GM18907 (cell line): ENCODE data around the gene ZBTB20.
"Not testable (repeated sequence)": the region's sequence is repeated elsewhere in the genome, so short reads cannot be mapped to it uniquely, and the experiment has no call there.

Experiments used
- ATAC-seq: cut with Tn5 transposase; IDR thresholded peaks from one replicate; pipeline ENCODE4 v1.9.1; 2021; ENCODE audit warnings: mild to moderate bottlenecking, moderate library complexity; ENCODE audit not compliant: unreplicated experiment

Gene ZBTB20

GRCh38 chr3:114691871-114692270 lies 455.2 kb downstream of the ZBTB20 start:
- ATAC-seq = no peak

DNA sequence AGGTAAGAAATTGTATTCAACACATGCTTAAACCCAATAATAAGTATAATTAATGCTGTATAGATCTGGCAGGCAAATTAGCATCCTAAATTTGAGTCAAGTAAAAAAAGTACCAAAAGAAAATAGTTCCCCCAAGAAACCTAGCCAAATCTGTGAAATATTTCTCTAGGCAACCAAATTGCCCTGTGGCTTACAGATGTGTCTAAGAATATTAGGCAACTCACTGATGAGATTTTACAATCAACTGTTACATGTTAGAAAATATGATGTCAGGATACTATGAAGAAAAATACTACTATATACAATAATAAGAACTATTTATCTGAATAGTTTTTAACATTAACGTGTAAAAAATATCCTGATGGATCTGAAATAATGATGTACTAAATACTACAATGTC lies 456.2 kb downstream of the ZBTB20 start:
- no peak for ATAC-seq

DNA sequence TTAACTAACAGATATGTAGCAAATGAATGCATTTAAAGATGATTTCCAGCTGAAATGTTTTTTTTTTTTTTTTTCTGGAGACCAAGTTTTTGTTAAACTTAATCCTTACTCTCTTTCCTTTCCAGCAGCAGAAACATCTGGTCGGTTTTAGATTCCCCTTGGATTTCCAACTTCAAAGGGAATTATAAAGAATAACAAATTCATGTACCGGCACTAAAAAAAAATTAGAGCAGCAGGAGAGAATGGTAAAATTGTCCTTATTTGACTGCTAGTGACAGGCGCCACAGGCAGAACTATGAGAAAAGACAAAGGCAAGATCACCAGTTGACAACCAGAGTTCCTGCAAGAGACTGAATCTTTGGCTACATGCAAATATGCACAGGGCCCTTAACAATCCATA lies 459.9 kb downstream of the ZBTB20 start:
- no peak for ATAC-seq

DNA sequence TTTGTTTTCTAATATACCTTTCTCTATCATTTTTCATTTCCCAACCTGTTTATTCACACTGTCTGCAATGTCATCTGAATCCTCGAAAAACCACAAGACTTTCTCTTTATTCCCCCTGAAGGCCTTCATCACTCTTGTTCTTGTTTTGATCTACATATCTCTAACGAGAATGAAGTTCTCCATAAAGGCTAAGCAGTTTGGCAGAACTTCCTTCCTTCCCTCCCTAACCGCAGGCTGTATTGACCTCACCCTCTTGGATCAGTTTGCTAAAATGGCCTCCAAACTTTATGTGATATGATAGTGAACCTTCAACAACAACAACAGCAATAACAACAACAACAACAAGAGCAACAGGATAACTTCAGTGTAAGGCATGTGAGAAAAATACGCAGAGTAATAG lies 460.5 kb downstream of the ZBTB20 start:
- ATAC-seq = no peak

- no peak for ATAC-seq
Observed at GRCh38 chr3:114685161-114685560, 461.9 kb downstream of the ZBTB20 start.

DNA sequence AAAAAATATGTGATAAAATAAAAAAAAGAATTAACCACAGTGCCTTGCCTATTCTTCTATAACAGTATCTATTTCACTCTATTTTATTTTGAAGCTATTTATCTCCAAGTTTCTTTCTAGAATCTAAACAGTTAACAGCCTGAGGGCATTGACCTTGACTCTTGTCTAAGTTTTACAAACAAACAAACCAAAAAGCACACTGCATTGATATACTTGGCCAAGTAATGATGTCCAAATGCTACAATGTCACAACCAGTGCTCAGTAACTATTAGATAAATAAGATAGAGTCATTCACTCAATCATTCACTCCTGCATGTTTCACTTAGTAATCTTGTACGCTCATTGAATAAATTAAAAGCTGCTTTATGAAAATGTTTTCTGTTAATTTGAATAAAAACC lies 466.8 kb downstream of the ZBTB20 start:
- ATAC-seq = no peak

- ATAC-seq = not testable (repeated sequence)
Observed at GRCh38 chr3:114679773-114680172, 467.3 kb downstream of the ZBTB20 start.

- ATAC-seq = no peak
Observed at GRCh38 chr3:114675104-114675503, 472.0 kb downstream of the ZBTB20 start.

DNA sequence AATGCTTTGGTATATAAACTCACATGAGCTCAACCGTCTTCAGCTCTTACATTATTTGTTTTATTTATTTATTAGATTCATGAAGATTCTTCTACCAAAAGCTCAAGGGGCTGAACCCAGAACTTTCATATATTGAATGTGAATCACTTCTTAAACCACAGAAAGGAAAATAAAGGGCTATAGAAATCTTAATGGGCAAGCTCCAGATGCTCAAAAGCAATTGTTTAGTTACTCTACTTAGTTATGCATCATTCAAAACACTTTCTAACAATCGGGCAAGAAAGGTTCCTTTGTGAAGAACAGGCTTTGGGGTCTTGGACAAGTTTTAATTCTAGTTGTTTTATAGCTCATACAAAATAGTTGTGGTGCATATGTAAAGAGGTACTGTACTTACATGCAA lies 473.1 kb downstream of the ZBTB20 start:
- no peak for ATAC-seq

GRCh38 chr3:114673481-114673880 lies 473.6 kb downstream of the ZBTB20 start:
- no peak for ATAC-seq

GRCh38 chr3:114672692-114673447 lies 474.2 kb downstream of the ZBTB20 start:
- no peak for ATAC-seq

- no peak for ATAC-seq
Observed at GRCh38 chr3:114671741-114672510, 475.2 kb downstream of the ZBTB20 start.

- no peak for ATAC-seq
Observed at GRCh38 chr3:114669614-114670013, 477.5 kb downstream of the ZBTB20 start.

DNA sequence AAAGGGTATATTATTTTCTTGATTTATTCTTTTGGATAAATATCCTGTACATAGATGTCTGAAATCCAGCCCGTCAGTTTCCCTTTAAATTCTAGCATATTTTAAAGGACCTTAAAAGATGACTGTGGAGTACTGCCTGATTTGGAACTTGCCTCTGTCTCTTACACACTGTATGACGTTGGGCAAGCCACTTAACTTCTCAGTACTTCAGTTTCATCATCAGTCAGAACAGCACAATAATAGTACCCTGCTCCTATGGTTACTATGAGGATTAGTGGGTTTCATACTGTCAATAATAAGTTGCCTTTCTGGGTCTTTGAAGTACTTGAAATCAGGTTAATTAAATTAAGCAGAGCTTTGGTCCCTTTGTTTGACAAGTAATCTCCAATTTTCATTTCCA lies 479.0 kb downstream of the ZBTB20 start:
- no peak for ATAC-seq

DNA sequence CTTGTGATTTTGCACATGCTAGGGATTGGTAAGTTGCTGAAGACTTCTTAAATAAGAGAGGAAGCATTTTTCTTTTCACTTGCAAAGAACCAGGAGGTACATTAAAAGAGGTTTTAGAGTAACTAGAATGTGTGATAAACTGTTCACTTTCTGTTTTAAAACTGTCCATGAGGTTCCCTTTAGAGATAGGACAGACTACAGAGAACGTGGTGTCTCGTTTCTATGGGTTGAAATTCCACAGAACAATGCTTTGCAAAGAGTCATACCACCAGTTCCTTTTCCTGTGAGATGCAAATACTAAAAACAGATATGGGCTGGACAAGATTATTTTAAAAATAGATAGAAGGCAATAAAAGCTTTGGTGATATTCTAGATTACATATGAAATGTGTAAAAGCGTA lies 480.5 kb downstream of the ZBTB20 start:
- no peak for ATAC-seq

GRCh38 chr3:114664006-114664405 lies 483.1 kb downstream of the ZBTB20 start:
- no peak for ATAC-seq

DNA sequence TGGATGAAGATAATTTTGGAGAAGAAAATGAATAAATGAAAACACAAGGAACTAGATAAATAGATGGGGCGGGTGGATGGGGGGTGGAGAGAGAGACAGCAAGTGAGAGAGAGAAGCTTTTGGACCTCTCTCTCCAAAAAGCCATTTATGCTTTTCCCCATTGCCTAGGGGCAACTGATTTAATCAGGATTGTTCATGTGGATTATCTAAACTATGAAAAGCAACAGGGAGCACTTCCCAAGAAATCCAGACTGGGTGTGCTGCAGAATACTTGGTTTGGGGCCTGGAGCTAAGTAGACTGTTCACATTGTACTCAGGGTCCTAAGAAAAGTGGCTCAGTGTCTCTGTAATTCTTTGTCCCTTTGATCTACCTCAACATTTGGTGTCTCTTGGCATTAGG lies 486.3 kb downstream of the ZBTB20 start:
- no peak for ATAC-seq

DNA sequence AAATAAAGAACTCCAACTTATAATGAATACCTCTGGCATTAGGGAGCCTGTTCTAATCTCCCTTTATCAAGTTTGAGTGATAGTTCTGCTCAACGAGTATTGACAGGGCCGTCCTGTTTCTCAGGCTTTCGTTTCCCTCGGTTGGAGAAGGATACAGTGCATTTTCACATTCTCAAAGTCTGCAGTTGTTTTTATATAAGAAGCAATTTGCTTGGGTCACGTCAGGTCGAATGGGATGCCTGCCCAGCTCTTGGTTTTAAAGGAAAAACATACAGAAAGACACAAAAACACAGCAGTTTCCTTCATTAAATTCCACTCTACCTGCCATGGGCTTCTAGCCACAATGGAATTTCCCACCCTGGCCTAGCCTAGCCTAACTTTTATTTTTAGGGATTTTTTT lies 487.0 kb downstream of the ZBTB20 start:
- no peak for ATAC-seq

DNA sequence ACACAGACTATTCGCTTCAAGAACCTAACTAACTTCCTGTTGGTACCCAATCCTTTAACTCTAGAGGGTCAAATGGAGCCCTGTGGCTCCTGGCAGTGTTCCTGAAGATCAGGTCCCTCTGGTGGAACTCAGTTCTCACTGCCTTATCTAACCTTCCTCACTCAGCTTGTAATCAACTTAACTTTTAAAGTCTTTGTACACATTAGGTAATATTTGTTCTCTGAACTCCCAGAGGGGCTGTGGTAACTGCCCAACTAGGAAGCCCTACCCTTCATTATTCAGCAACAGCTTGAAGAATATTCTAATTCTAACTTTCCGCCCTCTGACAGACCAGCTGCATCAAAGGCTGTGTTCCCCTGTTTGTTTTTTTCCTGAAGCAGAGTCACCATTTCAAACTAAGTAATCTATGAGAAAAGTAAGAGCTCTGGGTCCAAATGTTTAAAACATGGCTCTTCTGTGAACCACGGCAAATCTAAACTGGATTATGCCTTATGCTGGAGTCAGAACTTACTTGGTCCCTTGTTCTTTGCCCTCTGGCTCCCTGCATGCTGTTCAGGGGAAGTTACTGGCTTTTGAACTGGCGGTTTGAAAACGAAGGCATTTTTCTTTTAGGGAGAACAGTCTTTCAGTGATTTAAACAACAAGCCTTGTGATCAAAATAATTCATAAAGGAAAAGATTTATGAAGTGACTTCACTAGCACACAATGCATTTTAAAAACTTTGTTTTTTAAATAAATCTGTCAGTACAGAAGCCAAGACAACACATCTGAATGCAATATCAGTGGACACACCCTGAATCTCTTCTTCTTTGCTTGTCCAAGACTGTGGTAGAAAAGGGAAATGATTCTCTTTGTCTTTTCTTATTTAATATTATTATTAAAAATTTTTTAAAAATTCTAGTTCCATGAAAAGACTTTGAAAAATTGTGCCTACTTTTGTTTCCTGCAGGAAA lies 487.7 kb downstream of the ZBTB20 start:
- no peak for ATAC-seq

DNA sequence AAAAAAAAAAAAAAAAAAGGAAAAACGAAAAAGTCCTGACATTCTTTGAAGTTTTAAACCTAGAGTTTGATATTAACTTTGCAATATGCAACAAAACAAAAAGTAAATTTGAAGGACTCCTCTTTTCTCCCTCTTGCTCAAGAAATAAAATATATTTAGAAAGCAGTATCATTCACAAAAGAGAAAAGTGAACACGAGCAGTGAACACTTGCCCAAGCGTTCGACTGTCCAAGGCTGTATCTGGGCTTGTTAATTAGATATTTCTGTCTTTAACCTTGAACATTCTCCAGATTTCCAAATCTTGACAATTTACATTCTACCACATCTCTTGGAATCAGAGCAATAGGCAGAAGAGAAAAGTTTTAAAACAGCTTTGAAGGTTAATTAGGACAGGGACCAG lies 495.5 kb downstream of the ZBTB20 start:
- ATAC-seq = no peak

DNA sequence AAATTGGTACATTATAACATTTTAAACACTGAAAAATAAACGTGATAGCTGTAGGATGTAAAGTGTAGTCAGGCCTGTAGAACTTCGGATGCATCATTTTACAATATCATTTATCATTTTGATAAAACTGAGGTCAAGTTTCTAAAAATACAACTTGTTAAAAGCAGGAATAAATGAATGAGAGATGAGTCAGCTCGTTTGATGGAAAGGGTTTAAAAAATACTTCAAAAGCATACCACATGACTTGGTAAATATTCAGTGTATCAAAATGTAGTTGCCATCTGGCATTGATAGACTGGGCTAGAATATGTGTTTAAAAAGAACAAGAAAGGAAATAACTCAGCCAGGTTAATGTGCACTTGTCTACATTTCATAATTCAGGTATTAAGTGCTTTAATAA lies 496.3 kb downstream of the ZBTB20 start:
- ATAC-seq = no peak
